Epithelial cell of esophagus (primary cell): ENCODE data around the gene CHN2.

ENCODE experiments used
- DNase-seq: peaks from one replicate; pipeline ENCODE4 v3.0.0; 2010; ENCODE audit warnings: low read depth
- H3K4me3 ChIP-seq: 2 replicates; pipeline ENCODE4 v1.5.1; 2011; ENCODE audit warnings: mild to moderate bottlenecking, low read length, control low read depth
- CTCF ChIP-seq: IDR thresholded peaks from 2 replicates; pipeline ENCODE4 v1.5.1; 2011; ENCODE audit warnings: low read depth, mild to moderate bottlenecking, low read length, control low read depth, inconsistent platforms; ENCODE audit not compliant: insufficient read depth; ENCODE audit errors: missing control alignments

The CHN2 gene

DNA sequence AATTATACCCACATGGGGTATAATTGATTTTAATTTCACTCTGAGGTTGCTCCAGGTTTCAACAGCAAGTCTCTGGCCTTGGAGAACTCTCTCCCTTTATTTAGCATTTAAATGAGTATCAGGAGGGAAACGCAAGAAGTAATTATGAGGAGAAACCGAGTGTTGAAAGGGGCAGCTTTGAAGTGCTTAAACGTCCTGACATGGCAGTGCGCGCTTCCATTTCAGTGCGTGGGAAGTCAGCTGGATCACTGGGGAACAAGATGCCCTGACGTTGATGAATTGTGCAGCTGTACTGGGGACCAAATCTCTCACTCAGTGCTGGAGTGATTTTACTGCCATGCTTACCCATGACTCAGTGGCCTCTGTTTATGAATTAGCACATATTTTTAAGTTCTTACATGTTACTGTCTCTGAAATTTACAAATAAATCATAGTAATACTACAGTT, 263.0 kb downstream of the CHN2 start:
- H3K4me3 ChIP-seq: no peak overlapping the region
- DNase-seq: peak; percentile 23
- no peak for TF ChIP-seq CTCF

DNA sequence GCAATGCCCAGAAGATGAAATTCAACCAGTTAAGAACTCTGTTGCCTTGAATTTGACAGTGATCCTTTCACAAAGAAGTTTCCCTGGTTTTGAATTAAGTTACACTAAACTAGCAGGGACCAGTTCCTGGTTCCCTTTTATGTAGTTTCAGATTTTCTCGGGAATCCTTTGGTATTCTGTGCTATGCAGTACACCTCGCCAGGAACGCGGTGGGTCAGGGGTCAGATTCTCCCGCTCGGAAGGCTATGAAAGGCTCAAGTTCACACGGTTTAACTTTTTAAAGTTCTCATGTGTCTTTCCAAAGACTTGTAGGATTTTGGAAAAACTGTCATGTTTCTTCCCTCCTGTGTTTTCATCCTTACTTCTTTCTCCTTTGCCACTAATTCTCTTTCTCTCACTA, 264.4 kb downstream of the CHN2 start:
- no peak for DNase-seq
- TF ChIP-seq CTCF: no peak
- no peak overlapping the region for H3K4me3 ChIP-seq

- no peak for DNase-seq
- TF ChIP-seq CTCF: no peak
- H3K4me3 ChIP-seq: no peak overlapping the region
These were observed 265.0 kb downstream of the CHN2 start for GRCh38 chr7:29459589-29459988.

DNA sequence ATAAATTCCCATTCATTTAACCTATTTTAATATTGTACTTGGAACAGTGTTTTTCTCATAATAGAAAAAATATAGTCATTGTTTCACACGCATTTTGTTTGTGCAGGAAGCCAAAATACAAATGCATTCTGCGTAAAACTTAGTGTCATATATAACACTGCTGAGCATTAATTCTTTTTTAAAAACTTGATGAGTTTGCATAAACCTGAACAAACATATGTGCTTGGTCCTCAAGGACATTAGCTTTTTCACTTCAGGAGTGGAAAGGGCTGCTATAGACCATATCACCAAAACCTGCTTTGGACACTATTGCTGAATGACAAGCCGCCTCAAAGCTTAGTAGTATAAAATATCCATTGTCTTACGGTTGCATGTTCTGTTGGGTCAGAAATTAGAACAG, 267.4 kb downstream of the CHN2 start:
- no peak overlapping the region for H3K4me3 ChIP-seq
- DNase-seq: no peak
- TF ChIP-seq CTCF: no peak

- no peak for TF ChIP-seq CTCF
- no peak for DNase-seq
These were observed 269.1 kb downstream of the CHN2 start for GRCh38 chr7:29463504-29464158.

DNA sequence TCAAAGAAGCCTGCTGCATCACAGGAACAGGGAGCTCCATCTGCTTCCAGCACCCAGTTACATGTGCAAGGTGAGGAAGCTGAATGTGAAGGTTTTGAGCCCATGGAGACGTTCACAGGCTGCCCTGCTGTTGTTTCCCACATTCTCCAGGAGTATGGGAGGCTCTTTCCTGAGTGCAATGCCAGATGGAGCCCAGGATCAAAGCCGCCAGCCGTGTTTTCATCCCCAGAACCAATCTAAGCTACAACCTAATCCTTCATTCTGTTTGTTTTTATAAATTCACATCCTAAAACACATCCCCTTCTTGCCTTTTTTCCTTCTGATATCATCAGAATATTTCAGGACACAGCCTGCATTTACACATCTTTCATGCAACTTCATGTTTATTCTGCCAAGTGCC, 270.2 kb downstream of the CHN2 start:
- H3K4me3 ChIP-seq: no peak overlapping the region
- TF ChIP-seq CTCF: no peak
- no peak for DNase-seq

More at GRCh38 chr7:29463504-29464158, 269.1 kb downstream of the CHN2 start:
- H3K4me3 ChIP-seq: no peak overlapping the region

DNA sequence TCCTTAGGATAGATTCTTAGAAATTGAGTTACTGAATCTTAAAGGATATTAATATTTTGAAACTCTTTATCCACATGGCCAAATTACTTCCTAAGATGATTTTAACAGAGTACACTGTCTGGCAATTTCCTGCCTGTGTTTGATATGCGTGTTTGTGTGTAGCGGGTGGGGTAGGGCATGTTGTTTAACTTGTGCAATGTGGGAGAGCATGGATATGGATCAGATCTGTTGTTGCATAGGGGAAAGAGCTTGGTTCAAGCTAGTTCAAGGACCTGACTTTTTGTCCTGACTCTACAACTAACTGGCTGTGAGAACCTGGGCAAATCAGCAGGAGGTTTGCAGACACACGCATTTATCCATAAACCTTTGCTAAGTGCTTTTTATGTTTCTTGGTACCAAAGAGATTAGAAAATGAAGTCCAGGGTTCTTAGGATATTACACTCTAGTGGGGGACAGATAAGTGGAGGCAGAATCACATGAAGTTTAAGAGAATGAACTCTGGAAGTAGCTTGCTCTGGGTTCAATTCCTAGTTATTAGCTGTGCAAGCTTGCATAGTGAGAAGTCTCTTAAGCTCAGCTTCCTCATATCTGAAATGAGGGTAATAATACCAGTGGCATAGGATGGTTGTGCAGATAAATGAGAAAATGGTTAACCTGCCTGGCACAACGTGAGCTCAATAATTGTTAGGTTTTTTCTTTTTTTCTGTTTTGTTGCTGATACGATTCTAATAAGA, 272.8 kb downstream of the CHN2 start:
- TF ChIP-seq CTCF: no peak
- no peak overlapping the region for H3K4me3 ChIP-seq
- no peak for DNase-seq
